Raji (cell line): Measurements from ENCODE around the gene ENTPD6.

Source experiments
- POLR2A ChIP-seq: IDR thresholded peaks from 2 replicates; pipeline ENCODE4 v1.6.1; 2011; ENCODE audit warnings: low read depth, low read length, control low read depth; ENCODE audit not compliant: insufficient read depth

Gene ENTPD6

GRCh38 chr20:25251558-25251957, 56.0 kb downstream of the ENTPD6 start:
- no peak for TF ChIP-seq POLR2A

- no peak for TF ChIP-seq POLR2A
Observed at GRCh38 chr20:25252230-25252651, 56.7 kb downstream of the ENTPD6 start.

- no peak for TF ChIP-seq POLR2A
Observed at GRCh38 chr20:25252686-25253421, 57.3 kb downstream of the ENTPD6 start.

- TF ChIP-seq POLR2A, result no peak
Observed at GRCh38 chr20:25253606-25254275, 58.2 kb downstream of the ENTPD6 start.

GRCh38 chr20:25254571-25254970, 59.1 kb downstream of the ENTPD6 start:
- TF ChIP-seq POLR2A, result no peak

- TF ChIP-seq POLR2A, result no peak
Observed at GRCh38 chr20:25254986-25255680, 59.6 kb downstream of the ENTPD6 start.

GRCh38 chr20:25256226-25256859, 60.8 kb downstream of the ENTPD6 start:
- TF ChIP-seq POLR2A, result no peak

- TF ChIP-seq POLR2A, result no peak
Observed at GRCh38 chr20:25257130-25257529, 61.6 kb downstream of the ENTPD6 start.

- no peak for TF ChIP-seq POLR2A
Observed at GRCh38 chr20:25257756-25258475, 62.4 kb downstream of the ENTPD6 start.

GRCh38 chr20:25258476-25258805, 62.9 kb downstream of the ENTPD6 start:
- TF ChIP-seq POLR2A, result no peak

- TF ChIP-seq POLR2A, result no peak
Observed at GRCh38 chr20:25258828-25259227, 63.3 kb downstream of the ENTPD6 start.

GRCh38 chr20:25259358-25259757, 63.8 kb downstream of the ENTPD6 start:
- no peak for TF ChIP-seq POLR2A

GRCh38 chr20:25259788-25260254, 64.3 kb downstream of the ENTPD6 start:
- no peak for TF ChIP-seq POLR2A

GRCh38 chr20:25269057-25269832, 73.7 kb downstream of the ENTPD6 start:
- no peak for TF ChIP-seq POLR2A

GRCh38 chr20:25269833-25270170, 74.3 kb downstream of the ENTPD6 start:
- TF ChIP-seq POLR2A, result no peak

- TF ChIP-seq POLR2A, result no peak
Observed at GRCh38 chr20:25270829-25271251, 75.3 kb downstream of the ENTPD6 start.
